HuH-7.5 (cell line): ENCODE data around the gene GPR137.
A peak's percentile ranks its signal among the peaks of the same experiment; 100 is the strongest.
"Not testable (repeated sequence)": the region's sequence is repeated elsewhere in the genome, so short reads cannot be mapped to it uniquely, and the experiment has no call there.

Experiments used
- DNase-seq: peaks from one replicate; pipeline ENCODE4 v3.0.0; 2011; ENCODE audit warnings: low spot score

The GPR137 gene

DNA sequence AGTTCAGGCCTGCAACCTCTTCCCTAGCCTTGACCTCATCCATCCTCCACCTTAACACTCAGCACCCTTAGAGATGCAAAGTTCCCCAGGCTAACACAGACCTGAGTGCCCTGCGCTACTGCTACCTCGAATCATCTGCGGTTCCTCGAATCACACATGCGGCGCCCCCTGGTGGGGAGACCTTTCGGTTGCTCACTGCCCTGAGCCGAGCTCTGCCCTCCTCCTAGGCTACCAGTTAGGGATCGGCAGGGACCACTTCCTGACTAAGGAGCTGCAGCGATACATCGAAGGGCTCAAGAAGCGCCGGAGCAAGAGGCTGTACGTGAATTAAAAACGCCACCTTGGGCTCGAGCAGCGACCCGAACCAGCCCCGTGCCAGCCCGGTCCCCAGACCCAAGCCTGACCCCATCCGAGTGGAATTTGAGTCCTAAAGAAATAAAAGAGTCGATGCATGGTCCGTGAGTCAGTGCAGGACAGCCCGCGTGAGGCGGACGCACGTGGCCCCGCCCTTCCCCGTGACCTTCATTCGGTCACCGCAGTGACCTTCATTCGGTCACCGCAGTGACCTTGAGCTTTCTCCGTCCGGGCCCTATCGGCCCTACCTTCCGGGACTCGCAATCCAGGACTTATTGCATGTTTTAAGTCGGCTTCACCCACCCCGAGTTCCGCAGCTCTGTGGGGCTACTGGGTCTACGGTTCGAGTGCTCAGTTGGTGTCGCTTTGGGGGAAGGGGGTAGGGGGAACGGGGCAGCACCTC lies 18.8 kb downstream of the GPR137 start:
- DNase-seq = peak; percentile 89

DNA sequence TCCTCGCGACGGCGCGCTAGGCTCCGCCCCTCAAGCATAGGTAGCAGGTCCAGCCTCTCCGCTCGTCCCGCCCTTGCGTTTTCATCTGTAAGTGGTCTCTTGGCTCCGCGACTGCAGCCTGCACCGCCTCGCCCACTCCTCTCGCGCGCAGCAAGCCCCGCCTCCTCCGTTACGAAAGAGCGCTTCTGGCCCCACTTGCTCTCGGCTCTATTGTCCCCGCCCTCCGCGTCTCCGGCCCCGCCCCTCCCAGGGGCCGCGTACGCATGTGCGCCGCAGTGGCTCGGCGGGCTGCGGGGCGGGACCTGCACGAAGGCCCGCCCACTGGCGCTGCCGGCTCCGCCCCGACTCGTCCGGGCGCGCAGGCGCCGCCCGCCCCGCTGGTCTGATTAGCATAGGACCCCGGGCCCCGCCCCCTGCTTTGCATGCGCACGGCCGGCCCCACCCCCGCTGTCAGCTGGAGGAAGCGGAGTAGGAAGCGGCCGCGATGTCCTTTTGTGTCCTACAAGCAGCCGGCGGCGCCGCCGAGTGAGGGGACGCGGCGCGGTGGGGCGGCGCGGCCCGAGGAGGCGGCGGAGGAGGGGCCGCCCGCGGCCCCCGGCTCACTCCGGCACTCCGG lies 19.5 kb downstream of the GPR137 start, which contains the start of gene ESRRA:
TSS of gene ESRRA (plus strand) at position 450 of the 616 bp plus-strand sequence. CDS start 1,656 bp downstream, outside the sequence.
- DNase-seq = peak; percentile 91

DNA sequence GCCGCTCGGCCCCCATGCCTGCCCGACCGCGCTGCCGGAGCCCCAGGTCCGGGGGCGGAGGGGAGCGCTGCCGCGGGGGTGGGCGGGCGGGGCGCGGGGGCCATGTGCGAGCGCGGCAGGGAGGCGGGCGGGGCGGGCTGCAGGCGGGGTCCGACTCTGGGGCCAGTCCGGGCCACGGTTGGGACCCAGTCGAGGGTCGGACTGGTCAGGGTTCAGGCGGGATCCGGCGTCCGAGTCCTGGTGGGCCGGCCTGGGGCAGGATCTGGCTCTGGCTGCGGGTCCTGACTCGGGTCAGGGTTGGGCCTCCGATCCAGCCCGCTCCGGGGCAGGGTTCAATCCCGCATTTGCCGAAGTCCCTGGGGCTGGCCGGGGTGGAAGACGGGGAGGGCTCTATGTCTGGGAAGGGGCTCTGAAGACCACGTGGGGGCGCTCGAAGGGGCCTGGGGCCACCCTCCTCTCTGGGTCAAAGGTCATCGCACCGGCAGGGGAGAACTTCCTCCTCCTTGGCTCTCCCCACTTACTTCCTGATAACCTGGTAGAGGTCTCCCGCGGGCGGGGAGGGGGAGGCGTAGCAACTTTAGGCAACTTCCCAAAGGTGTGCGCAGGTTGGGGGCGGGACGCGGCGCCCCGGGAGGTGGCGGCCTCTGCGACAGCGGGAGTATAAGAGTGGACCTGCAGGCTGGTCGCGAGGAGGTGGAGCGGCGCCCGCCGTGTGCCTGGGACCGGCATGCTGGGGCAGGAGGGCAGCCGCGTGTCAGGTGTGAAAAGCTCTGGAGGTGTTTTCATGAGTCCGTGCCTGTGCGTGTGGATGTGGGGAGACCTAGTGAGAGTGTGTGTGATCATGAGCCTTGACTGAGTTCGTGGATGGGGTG lies 20.3 kb downstream of the GPR137 start:
- DNase-seq = peak; percentile 52

DNA sequence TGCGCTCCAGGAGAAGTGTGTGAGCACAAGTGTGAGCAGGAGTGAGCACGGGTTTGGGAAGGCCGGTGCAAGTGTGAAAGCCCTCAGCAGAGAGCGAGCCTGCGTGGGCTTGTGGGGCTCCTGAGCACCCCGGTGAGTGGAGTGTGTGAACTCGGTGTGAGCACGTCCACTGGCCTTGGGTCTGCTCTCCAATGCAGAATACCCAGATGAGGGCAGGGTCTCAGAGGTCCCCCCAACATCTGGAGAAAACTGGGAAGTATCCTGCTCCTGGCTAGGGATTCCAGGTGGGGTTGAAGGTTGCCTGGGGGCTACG lies 20.9 kb downstream of the GPR137 start:
- no peak for DNase-seq

DNA sequence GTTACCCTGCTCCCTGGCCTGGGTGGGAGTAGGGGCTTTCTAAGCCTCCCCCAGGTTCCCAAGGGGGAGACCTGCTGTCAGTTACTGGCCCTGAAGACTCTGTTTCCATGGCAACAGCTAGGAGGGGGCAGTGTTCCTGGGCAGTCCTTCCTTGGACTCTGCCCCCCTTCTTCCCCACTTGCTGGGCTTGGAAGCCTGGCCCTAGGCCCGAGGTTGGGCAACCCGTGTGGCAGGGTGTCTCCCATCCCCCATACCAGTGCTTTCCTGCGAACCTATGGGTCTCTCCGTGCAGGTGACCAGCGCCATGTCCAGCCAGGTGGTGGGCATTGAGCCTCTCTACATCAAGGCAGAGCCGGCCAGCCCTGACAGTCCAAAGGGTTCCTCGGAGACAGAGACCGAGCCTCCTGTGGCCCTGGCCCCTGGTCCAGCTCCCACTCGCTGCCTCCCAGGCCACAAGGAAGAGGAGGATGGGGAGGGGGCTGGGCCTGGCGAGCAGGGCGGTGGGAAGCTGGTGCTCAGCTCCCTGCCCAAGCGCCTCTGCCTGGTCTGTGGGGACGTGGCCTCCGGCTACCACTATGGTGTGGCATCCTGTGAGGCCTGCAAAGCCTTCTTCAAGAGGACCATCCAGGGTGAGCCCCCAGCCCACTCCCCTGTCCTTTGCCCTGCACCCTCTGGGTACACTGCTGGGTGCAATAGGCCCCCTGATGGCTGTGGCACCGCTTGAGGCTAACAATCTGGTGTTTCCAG lies 21.4 kb downstream of the GPR137 start:
- DNase-seq = no peak

DNA sequence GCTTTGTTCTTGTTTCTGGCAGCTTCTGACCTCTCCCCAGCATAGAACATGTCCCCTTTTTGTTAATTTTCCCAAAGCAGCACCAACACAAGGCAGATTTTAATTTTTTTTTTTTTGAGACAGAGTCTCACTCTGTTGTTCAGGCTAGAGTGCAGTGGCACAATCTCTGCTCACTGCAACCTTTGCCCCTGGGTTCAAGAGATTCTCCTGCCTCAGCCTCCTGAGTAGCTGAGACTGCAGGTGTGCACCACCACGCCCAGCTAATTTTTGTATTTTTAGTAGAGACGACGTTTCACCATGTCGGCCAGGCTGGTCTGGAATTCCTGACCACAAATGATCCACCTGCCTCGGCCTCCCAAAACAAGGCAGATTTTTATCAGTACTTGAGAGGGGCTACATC lies 22.1 kb downstream of the GPR137 start:
- DNase-seq = not testable (repeated sequence)

DNA sequence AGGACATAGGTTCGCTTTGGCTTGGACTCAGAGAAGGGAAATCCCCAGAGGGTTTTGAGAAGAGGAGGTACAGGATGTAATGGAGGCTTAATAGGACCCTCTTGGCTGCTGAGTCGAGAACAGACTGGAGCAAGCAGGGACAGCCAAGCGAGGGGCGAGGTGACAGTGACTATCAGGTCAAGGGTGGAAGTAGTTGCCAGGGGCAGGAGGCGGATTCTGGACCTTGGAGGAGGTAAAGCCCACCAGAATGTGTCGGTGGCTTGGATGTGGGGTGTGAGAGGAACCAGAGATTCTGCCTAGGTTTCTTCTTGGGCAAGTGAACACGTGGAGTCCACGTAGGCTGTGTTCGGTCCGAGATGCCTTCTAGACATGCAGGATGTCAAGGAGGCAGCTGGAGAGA lies 27.3 kb downstream of the GPR137 start:
- DNase-seq = no peak

DNA sequence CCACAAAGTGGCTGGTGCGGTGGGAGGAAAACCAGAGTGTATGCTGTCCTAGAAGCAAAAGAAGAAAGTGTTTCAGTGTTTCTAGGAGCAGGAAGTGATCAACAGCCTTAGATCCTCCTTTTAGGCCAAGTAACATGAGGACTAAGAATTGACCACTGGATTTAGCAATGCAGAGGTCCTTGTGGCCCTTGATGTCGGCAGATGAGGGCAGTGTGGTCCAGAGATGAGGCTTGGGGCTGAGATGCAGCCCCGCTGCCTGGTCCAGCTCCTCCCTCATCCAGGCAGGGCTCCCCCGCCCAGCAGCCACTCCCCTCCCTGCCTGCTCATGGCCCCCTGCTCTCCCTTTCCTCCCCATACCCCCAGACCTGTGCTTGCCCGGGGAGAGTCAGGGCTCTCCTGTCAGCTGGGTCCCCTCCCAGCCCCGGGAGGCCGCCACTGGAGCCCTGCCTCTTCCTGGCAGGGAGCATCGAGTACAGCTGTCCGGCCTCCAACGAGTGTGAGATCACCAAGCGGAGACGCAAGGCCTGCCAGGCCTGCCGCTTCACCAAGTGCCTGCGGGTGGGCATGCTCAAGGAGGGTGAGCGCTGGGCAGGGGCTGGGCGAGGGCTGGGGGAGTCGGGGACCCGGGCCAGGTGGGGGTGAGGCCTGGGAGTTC lies 28.0 kb downstream of the GPR137 start:
- no peak for DNase-seq

DNA sequence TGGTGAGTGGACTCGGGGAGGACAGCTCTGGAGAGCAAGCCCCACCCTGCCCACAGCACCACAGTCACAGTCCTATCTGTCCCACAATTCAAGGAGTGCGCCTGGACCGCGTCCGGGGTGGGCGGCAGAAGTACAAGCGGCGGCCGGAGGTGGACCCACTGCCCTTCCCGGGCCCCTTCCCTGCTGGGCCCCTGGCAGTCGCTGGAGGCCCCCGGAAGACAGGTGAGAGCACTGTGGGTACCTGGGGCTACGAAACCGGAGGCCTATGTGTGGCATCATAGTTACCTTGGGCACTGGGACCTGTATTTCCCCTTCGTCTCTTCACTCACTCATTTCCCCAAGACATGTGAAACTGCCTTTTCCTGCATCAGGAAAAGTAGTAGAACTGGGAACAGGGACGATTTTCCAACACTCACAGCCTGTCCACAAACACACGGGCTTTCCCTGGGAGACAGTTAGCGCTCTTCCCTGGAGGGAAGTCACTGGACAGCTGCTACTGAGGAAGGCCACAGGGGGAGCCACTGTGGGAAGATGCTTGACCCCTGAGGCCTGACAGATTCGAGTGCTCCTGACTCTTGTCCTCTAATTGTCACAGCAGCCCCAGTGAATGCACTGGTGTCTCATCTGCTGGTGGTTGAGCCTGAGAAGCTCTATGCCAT lies 28.6 kb downstream of the GPR137 start:
- DNase-seq = no peak

DNA sequence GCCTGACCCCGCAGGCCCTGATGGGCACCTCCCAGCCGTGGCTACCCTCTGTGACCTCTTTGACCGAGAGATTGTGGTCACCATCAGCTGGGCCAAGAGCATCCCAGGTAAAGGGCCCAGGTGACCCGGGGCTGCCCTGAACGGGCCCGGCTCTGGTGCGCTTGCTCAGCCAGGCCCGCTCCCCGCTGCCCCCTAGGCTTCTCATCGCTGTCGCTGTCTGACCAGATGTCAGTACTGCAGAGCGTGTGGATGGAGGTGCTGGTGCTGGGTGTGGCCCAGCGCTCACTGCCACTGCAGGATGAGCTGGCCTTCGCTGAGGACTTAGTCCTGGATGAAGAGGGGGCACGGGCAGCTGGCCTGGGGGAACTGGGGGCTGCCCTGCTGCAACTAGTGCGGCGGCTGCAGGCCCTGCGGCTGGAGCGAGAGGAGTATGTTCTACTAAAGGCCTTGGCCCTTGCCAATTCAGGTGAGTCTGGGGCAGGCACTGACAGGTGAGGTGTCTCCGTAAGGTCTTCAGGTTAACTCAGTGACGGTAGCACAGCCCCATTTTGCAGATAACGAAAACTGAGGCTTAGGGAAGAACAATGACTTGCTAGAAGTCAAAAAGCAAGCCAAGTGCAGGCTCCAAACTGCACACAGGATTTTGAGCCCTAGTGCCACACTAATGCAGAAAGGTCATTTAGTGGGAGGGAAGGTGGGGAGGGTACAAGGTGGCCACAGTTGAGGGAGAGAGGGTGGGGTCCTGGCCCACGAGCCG lies 29.3 kb downstream of the GPR137 start:
- DNase-seq = no peak

DNA sequence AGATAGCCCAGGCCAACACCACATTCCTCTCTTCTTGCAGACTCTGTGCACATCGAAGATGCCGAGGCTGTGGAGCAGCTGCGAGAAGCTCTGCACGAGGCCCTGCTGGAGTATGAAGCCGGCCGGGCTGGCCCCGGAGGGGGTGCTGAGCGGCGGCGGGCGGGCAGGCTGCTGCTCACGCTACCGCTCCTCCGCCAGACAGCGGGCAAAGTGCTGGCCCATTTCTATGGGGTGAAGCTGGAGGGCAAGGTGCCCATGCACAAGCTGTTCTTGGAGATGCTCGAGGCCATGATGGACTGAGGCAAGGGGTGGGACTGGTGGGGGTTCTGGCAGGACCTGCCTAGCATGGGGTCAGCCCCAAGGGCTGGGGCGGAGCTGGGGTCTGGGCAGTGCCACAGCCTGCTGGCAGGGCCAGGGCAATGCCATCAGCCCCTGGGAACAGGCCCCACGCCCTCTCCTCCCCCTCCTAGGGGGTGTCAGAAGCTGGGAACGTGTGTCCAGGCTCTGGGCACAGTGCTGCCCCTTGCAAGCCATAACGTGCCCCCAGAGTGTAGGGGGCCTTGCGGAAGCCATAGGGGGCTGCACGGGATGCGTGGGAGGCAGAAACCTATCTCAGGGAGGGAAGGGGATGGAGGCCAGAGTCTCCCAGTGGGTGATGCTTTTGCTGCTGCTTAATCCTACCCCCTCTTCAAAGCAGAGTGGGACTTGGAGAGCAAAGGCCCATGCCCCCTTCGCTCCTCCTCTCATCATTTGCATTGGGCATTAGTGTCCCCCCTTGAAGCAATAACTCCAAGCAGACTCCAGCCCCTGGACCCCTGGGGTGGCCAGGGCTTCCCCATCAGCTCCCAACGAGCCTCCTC lies 30.2 kb downstream of the GPR137 start:
- not testable (repeated sequence) for DNase-seq

DNA sequence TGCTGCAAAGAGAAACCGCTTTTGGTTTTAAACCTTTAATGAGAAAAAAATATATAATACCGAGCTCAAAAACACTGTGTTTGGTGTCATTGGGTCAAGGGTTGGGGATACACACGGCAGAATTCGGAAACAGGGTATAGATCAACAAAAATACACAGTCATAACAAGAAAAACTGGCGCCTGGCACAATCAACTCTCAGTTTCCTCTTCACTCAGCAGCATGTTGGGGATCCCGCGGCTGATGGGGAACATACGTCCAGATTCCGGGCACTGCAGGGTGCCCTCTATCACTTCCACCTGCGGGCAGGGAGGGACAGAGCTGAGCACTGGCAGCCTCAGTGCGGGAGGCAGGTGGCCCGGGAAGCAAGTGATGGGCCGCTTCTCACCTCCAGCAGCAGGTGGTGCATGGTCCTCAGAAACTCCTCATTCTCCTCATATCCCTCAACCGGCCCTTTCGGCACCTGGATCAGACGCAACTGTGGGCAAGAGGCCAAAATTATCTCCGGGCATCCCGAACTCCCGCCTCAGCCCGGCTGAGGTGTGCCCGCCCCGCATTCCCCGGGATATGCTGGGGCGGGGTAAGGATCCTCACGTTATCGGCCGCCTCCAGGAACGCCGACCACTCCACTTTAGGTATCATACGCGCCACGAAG lies 31.1 kb downstream of the GPR137 start:
- DNase-seq = no peak

DNA sequence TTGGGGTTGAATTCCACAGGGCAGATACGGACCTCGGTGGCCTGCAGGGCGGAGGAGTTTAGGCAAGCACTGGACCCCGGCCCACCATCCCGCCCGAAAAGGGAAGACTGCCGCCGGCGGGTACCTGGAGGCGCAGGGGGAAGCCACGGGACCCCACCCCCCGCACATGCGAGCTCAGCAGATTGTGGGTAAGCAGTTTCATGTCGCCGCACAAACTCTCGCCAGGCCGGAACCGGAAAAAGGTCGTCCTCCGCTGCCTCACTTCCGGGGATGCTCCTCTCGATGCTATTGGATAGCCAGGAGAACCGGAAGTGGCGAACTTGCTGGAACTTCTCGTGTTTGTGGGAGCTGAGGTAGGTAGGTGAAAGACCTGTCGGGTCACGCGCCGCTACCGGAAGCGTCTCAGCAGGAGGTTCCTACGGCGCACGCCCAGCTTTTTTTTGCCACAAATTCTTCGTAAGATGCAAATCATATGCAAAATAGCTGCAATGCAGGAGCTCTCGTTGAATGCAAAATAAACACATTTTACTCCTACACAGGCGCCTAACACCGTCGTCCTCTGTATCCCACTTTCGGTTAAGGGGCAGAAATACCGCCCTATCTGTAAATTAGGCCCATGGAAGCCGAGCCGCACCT lies 31.8 kb downstream of the GPR137 start, which contains the start of gene TRMT112:
TSS of gene TRMT112 (minus strand) at position 235 of the 636 bp plus-strand sequence. CDS start at position 202, 33 bp downstream.
- peak; percentile 92 for DNase-seq

DNA sequence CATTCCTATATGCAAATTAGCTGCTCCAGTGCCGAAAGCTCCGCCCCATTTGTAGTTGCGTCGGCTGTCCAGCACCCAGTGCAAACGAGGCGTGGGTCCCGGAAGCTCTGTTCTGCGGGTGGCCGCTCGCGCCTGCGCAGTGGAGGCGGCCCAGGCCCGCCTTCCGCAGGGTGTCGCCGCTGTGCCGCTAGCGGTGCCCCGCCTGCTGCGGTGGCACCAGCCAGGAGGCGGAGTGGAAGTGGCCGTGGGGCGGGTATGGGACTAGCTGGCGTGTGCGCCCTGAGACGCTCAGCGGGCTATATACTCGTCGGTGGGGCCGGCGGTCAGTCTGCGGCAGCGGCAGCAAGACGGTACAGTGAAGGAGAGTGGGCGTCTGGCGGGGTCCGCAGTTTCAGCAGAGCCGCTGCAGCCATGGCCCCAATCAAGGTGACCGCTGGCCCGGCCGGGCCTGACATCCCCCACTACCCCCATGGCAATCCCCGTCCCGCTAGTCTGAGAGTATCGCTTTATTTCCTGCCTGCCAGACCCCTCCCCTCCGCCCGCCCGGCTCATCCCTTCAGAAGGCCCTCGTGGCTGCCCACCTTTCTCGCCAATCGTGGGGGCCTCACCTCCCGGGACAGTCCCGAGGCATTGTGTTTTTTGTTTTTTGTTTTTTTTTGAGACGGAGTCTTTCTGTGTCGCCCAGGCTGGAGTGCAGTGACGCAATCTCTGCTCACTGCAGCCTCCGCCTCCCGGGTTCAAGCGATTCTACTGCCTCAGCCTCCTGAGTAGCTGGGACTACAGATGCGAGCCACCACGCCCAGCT lies 32.5 kb downstream of the GPR137 start, which contains the start of gene PRDX5:
TSS of gene PRDX5 (plus strand) at position 161 of the 805 bp plus-strand sequence. CDS start at position 256, 95 bp downstream.
- peak; percentile 89 for DNase-seq

DNA sequence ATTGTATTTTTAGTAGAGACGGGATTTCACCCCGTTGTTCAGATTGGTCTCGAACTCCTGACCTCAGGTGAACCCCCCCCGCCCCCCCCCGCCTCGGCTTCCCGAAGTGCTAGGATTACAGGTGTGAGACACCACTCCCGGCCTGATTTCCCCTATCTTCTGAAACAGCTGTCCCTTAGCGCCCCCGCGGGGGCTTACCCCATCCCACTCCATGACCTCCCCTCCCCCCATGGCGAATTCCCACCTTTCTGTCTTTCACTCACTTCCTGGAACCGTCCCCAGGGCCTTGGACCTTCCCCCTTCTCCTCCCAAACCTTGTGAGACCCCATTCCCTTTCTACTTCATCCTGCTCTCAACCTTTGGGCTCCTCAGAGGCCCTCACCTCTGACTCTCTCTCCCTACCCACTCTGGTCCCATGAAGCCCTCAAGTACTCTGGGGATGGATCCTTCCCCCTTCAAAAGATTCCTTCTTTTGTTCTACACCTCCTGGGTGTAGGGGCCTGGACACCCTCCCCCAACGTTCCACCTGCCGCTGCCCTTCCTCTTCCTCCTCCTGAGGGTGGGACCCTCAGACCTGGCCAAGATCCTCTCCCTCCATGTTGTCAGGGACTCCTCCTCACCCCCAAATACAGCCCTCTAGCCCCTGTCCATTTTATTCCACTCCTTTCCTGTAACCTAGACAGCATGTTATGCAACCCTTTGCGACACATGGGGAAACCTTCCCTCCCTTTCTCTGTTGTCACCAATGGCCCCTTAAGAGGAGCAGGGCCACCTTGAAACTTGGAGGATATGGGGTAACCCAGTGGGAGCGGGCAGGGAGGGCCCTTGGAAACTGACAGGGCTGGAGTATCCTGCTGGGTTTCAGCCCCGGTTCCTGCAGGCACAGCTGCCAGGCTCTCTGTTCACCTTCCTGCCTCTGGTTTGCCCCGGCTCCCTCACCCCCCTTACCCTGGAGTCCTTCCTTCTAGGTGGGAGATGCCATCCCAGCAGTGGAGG lies 33.4 kb downstream of the GPR137 start:
- no peak for DNase-seq

DNA sequence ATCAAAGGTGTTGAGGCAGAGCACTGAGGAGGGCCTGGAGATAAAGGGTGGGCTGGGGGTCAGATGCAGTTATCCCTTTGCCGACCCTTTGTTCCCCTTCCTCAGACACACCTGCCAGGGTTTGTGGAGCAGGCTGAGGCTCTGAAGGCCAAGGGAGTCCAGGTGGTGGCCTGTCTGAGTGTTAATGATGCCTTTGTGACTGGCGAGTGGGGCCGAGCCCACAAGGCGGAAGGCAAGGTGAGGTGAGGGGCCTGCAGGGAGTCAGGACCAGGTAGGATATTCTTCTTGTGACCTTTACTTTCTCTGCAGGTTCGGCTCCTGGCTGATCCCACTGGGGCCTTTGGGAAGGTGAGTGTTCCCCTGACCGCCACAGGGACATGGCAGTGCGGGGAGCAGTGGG lies 34.9 kb downstream of the GPR137 start:
- DNase-seq = no peak
